Stomach (tissue), 4 donors: ENCODE measurements around the gene LMOD2.

Experiments used
- POLR2A ChIP-seq, 4 donors: fragments of 450-650 bp; IDR thresholded peaks; one replicate each; pipeline ENCODE4 v1.6.1; 2016; ENCODE audit warnings: antibody characterized with exemption in 4 of 4, control low read depth in 2 of 4, mild to moderate bottlenecking in 1 of 4, moderate library complexity in 1 of 4
- POLR2AphosphoS5 ChIP-seq, 3 donors: sonication (generic); formaldehyde crosslinking; IDR thresholded peaks; one replicate each; pipeline ENCODE4 v1.6.1; 2016; ENCODE audit warnings: antibody characterized with exemption in 3 of 3
- TF ChIP-seq, protein P1 (sequence below), 7 experiments: fragments of 450-650 bp in 4 of 7; fragments of 200-600 bp in 3 of 7; sonication (generic) in 3 of 7; IDR thresholded peaks; one replicate each; pipeline ENCODE4 v1.5.1; 2016 to 2019; ENCODE audit warnings: antibody characterized with exemption in 7 of 7, control low read depth in 2 of 7, mild to moderate bottlenecking in 1 of 7

- TF ChIP-seq, protein P1, sequence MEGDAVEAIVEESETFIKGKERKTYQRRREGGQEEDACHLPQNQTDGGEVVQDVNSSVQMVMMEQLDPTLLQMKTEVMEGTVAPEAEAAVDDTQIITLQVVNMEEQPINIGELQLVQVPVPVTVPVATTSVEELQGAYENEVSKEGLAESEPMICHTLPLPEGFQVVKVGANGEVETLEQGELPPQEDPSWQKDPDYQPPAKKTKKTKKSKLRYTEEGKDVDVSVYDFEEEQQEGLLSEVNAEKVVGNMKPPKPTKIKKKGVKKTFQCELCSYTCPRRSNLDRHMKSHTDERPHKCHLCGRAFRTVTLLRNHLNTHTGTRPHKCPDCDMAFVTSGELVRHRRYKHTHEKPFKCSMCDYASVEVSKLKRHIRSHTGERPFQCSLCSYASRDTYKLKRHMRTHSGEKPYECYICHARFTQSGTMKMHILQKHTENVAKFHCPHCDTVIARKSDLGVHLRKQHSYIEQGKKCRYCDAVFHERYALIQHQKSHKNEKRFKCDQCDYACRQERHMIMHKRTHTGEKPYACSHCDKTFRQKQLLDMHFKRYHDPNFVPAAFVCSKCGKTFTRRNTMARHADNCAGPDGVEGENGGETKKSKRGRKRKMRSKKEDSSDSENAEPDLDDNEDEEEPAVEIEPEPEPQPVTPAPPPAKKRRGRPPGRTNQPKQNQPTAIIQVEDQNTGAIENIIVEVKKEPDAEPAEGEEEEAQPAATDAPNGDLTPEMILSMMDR (IDR thresholded peaks at IDR 0.05): no peak
- TF ChIP-seq POLR2A (IDR thresholded peaks at IDR 0.05): no peak
- no peak for TF ChIP-seq POLR2AphosphoS5 (IDR thresholded peaks at IDR 0.05)
Measured at GRCh38 chr7:123692471-123692877, 36.8 kb downstream of the LMOD2 start.
